GM18861 (cell line): ENCODE results near the gene RABGAP1.
"Not testable (repeated sequence)": the region's sequence is repeated elsewhere in the genome, so short reads cannot be mapped to it uniquely, and the experiment has no call there.

Source experiments
- ATAC-seq: cut with Tn5 transposase; IDR thresholded peaks from one replicate; pipeline ENCODE4 v1.9.1; 2021; ENCODE audit not compliant: unreplicated experiment

Gene RABGAP1

GRCh38 chr9:122940749-122941581 lies at the start of gene RABGAP1:
RABGAP1 (plus strand) TSS chr9:122941020; CDS start chr9:122957060, 16,040 bp downstream.
- ATAC-seq = peak; percentile 95

- ATAC-seq = no peak
Observed at GRCh38 chr9:122897969-122898368, 42.9 kb upstream of the RABGAP1 start.

- no peak for ATAC-seq
Observed at GRCh38 chr9:122900791-122901190, 40.0 kb upstream of the RABGAP1 start.

GRCh38 chr9:122904466-122904822 lies 36.4 kb upstream of the RABGAP1 start:
- peak; percentile 5 for ATAC-seq

- peak; percentile 77 for ATAC-seq
Observed at GRCh38 chr9:122904823-122905710, 35.8 kb upstream of the RABGAP1 start, which contains the start of gene RC3H2. RC3H2 (minus strand) TSS chr9:122905359; CDS start chr9:122897509, 7,850 bp downstream.

GRCh38 chr9:122906122-122906521 lies 34.7 kb upstream of the RABGAP1 start:
- not testable (repeated sequence) for ATAC-seq

GRCh38 chr9:122912671-122912963 lies 28.2 kb upstream of the RABGAP1 start:
- ATAC-seq = no peak

- peak; percentile 87 for ATAC-seq
Observed at GRCh38 chr9:122912964-122913673, 27.7 kb upstream of the RABGAP1 start, which contains the start of gene ZBTB6. ZBTB6 (minus strand) TSS chr9:122913323; CDS start chr9:122912072, 1,251 bp downstream.

- ATAC-seq = no peak
Observed at GRCh38 chr9:122918310-122918709, 22.5 kb upstream of the RABGAP1 start.

- no peak for ATAC-seq
Observed at GRCh38 chr9:122922713-122923112, 18.1 kb upstream of the RABGAP1 start.

GRCh38 chr9:122923947-122924346 lies 16.9 kb upstream of the RABGAP1 start:
- ATAC-seq = no peak

GRCh38 chr9:122929796-122930354 lies 10.9 kb upstream of the RABGAP1 start:
- no peak for ATAC-seq

- peak; percentile 17 for ATAC-seq
Observed at GRCh38 chr9:122930541-122931225, 10.1 kb upstream of the RABGAP1 start.

- peak; percentile 90 for ATAC-seq
Observed at GRCh38 chr9:122931226-122932121, 9.3 kb upstream of the RABGAP1 start, which contains the start of gene ZBTB26. ZBTB26 (minus strand) TSS chr9:122931512; CDS start chr9:122919934, 11,578 bp downstream.

- ATAC-seq = no peak
Observed at GRCh38 chr9:122936464-122936863, 4.4 kb upstream of the RABGAP1 start.

GRCh38 chr9:122936883-122937282 lies 3.9 kb upstream of the RABGAP1 start:
- no peak for ATAC-seq

GRCh38 chr9:122939601-122940000 lies 1.2 kb upstream of the RABGAP1 start:
- no peak for ATAC-seq

GRCh38 chr9:122940454-122940748 lies 419 bp upstream of the RABGAP1 start:
- no peak for ATAC-seq

- no peak for ATAC-seq
Observed at GRCh38 chr9:122941582-122942234, 888 bp downstream of the RABGAP1 start.
